HepG2 (cell line): Measurements from ENCODE around the gene ZFP42. TPM values are rescaled to one million over a fixed set of nuclear protein-coding genes. Genes with fewer than 3 reads are reported as not detected.

Experiments used
- ATAC-seq: fragments of 200-7000 bp; cut with Tn5 transposase; 3 replicates; pipeline ENCODE4 v1.9.1; 2020; ENCODE audit warnings: mild to moderate bottlenecking, moderate library complexity
- BruUV-seq: library from RNA; stranded (reverse); fragments of 400-500 nt; replicated peaks from 2 replicates; lab custom pipeline; 2021; lab: Mats Ljungman, UMichigan
- CTCF ChIA-PET: fragments of 300-600 bp; formaldehyde crosslinking; extraction: SDS; loops from one replicate; lab custom pipeline; 2021; ENCODE audit warnings: low total read pairs, inconsistent platforms, low intra/inter-chr PET ratio; lab: Yijun Ruan, JAX
- POLR2A ChIA-PET: fragments of 350-600 bp; sonication (Branson Sonifier 250); formaldehyde crosslinking; loops from one replicate; lab custom pipeline; 2020; ENCODE audit warnings: antibody characterized with exemption, inconsistent platforms; lab: Yijun Ruan, JAX
- DNase-seq: peaks from one replicate; pipeline ENCODE4 v3.0.0-alpha.2; 2015; ENCODE audit warnings: low spot score
- FAIRE-seq: peaks from 3 replicates; lab custom pipeline; 2011; peaks lifted over from hg19 to GRCh38; lab: Jason Lieb, UNC
- H2AFZ ChIP-seq: one replicate; pipeline ENCODE4 v1.6.1; 2011; ENCODE audit warnings: low read length, inconsistent platforms
- H3K27ac ChIP-seq: fragments of 300-600 bp; 3 replicates; pipeline ENCODE4 v1.8.0; 2011; ENCODE audit warnings: mixed run types, mild to moderate bottlenecking, mixed read lengths, low read length, inconsistent platforms; ENCODE audit not compliant: insufficient read depth; ENCODE audit errors: extremely low read length
- H3K27me3 ChIP-seq, 2 experiments: fragments of 200-600 bp in 1 of 2; 2 replicates in 1 of 2; 3 replicates in 1 of 2; pipeline versions ENCODE4 v1.6.0 to v1.8.0; 2011; ENCODE audit warnings: low read length in 2 of 2, mild to moderate bottlenecking in 2 of 2, moderate library complexity in 2 of 2, inconsistent platforms in 1 of 2; ENCODE audit not compliant: insufficient read depth in 2 of 2, control insufficient read depth in 1 of 2
- H3K36me3 ChIP-seq, 2 experiments: fragments of 200-600 bp in 1 of 2; replicated peaks in 1 of 2; 2 replicates in 1 of 2; 3 replicates in 1 of 2; pipeline versions ENCODE4 v1.5.1 to v1.8.0; 2011; ENCODE audit warnings: low read length in 2 of 2, inconsistent platforms in 1 of 2; ENCODE audit not compliant: insufficient read depth in 2 of 2, control insufficient read depth in 1 of 2
- H3K4me1 ChIP-seq: 2 replicates; pipeline ENCODE4 v1.5.1; 2012; ENCODE audit warnings: low read length, inconsistent platforms; ENCODE audit not compliant: insufficient read depth
- H3K4me2 ChIP-seq: 2 replicates; pipeline ENCODE4 v1.6.0; 2011; ENCODE audit warnings: low read depth, low read length, inconsistent platforms
- H3K4me3 ChIP-seq, 3 experiments: fragments of 200-600 bp in 1 of 3; sonication (generic), shearing (Covaris generic) in 1 of 3; replicated peaks in 1 of 3; 2 replicates each; pipeline ENCODE4 v1.5.1; 2011 to 2016; ENCODE audit warnings: low read length in 3 of 3, inconsistent platforms in 2 of 3, low read depth in 2 of 3, mild to moderate bottlenecking in 2 of 3, control low read depth in 1 of 3, mixed read lengths in 1 of 3; ENCODE audit not compliant: insufficient read depth in 1 of 3
- H3K79me2 ChIP-seq: one replicate; pipeline ENCODE4 v1.6.1; 2011; ENCODE audit warnings: low read length, inconsistent platforms; ENCODE audit not compliant: insufficient read depth
- H3K9ac ChIP-seq: 2 replicates; pipeline ENCODE4 v1.6.0; 2011; ENCODE audit warnings: mild to moderate bottlenecking, low read depth, low read length, inconsistent platforms; ENCODE audit not compliant: insufficient read depth
- H3K9me3 ChIP-seq: 2 replicates; pipeline ENCODE4 v1.5.1; 2012; ENCODE audit warnings: mild to moderate bottlenecking, low read length
- H4K20me1 ChIP-seq: 2 replicates; pipeline ENCODE4 v1.6.0; 2011; ENCODE audit warnings: inconsistent platforms, mild to moderate bottlenecking, low read length, moderate library complexity; ENCODE audit not compliant: insufficient read depth
- ARNT2 ChIP-seq: sonication (generic); formaldehyde crosslinking; IDR thresholded peaks from 2 replicates; pipeline ENCODE4 v1.8.0; 2022; ENCODE audit warnings: mild to moderate bottlenecking, low read depth, missing genetic modification reagents, moderate library complexity
- ATF1 ChIP-seq: IDR thresholded peaks from 2 replicates; pipeline ENCODE4 v1.6.1; 2016; ENCODE audit warnings: mild to moderate bottlenecking, control low read depth
- EED ChIP-seq: sonication (generic); formaldehyde crosslinking; IDR thresholded peaks from 2 replicates; pipeline ENCODE4 v1.5.0; 2020; ENCODE audit warnings: mild to moderate bottlenecking, missing genetic modification reagents
- FOSL2 ChIP-seq: sonication (generic); formaldehyde crosslinking; IDR thresholded peaks from 2 replicates; pipeline ENCODE4 v1.4.0; 2020; ENCODE audit warnings: missing genetic modification reagents
- GABPB1 ChIP-seq: IDR thresholded peaks from 2 replicates; pipeline ENCODE4 v1.6.1; 2016; ENCODE audit warnings: mild to moderate bottlenecking, missing genetic modification reagents, moderate library complexity, missing compliant biosample characterization
- JDP2 ChIP-seq: sonication (generic); formaldehyde crosslinking; IDR thresholded peaks from 2 replicates; pipeline ENCODE4 v1.8.1; 2022; ENCODE audit warnings: missing genetic modification reagents, borderline replicate concordance
- KDM1A ChIP-seq: IDR thresholded peaks from 2 replicates; pipeline ENCODE4 v1.6.1; 2016; ENCODE audit warnings: missing compliant biosample characterization
- MTF2 ChIP-seq: sonication (generic); formaldehyde crosslinking; IDR thresholded peaks from 2 replicates; pipeline ENCODE4 v1.5.0; 2020; ENCODE audit warnings: missing genetic modification reagents, borderline replicate concordance
- MYC ChIP-seq: sonication (generic); formaldehyde crosslinking; IDR thresholded peaks from 2 replicates; pipeline ENCODE4 v1.9.0; 2021; ENCODE audit warnings: missing genetic modification reagents, borderline replicate concordance
- NFE2L2 ChIP-seq: fragments of 150-350 bp; IDR thresholded peaks from 2 replicates; pipeline ENCODE4 v1.6.1; 2014; ENCODE audit warnings: low read length
- PHF21A ChIP-seq: sonication (generic); formaldehyde crosslinking; IDR thresholded peaks from 2 replicates; pipeline ENCODE4 v1.5.0; 2020; ENCODE audit warnings: mild to moderate bottlenecking, missing genetic modification reagents
- SP2 ChIP-seq: sonication (generic); formaldehyde crosslinking; IDR thresholded peaks from 2 replicates; pipeline ENCODE4 v1.5.1; 2020; ENCODE audit warnings: mild to moderate bottlenecking, missing genetic modification reagents
- SSRP1 ChIP-seq: IDR thresholded peaks from 2 replicates; pipeline ENCODE4 v1.6.1; 2016; ENCODE audit warnings: control low read depth
- TCF12 ChIP-seq, 2 experiments: fragments of 450-650 bp in 1 of 2; sonication (generic) in 1 of 2; formaldehyde crosslinking in 1 of 2; IDR thresholded peaks; 2 replicates each; pipeline versions ENCODE4 v1.6.1 to v1.8.0; 2017 to 2022; ENCODE audit warnings: antibody characterized with exemption in 1 of 2, mild to moderate bottlenecking in 1 of 2, missing genetic modification reagents in 1 of 2, moderate library complexity in 1 of 2
- TFE3 ChIP-seq: IDR thresholded peaks from 2 replicates; pipeline ENCODE4 v1.6.1; 2016
- ZFP37 ChIP-seq: sonication (generic); formaldehyde crosslinking; IDR thresholded peaks from 2 replicates; pipeline ENCODE4 v1.4.0; 2020; ENCODE audit warnings: missing genetic modification reagents, borderline replicate concordance
- ZFY ChIP-seq: sonication (generic); formaldehyde crosslinking; IDR thresholded peaks from 2 replicates; pipeline ENCODE4 v1.4.0; 2020; ENCODE audit warnings: missing genetic modification reagents
- ZNF414 ChIP-seq: sonication (generic); formaldehyde crosslinking; IDR thresholded peaks from 2 replicates; pipeline ENCODE4 v1.5.0; 2020; ENCODE audit warnings: missing genetic modification reagents
- ZNF556 ChIP-seq: sonication (generic); formaldehyde crosslinking; IDR thresholded peaks from 2 replicates; pipeline ENCODE4 v1.4.0; 2020; ENCODE audit warnings: mild to moderate bottlenecking, missing genetic modification reagents, borderline replicate concordance
- WGBS: methylation state at CpG from one replicate; pipeline ENCODE4 v1.1.6; 2017; ENCODE audit warnings: low lambda C conversion rate; 5-methylcytosine and 5-hydroxymethylcytosine counted together
- in situ Hi-C: cut with HindIII; loops from 2 replicates; pipeline ENCODE4 v1.10.0; 2017; ENCODE audit warnings: low pct_unique_long_range_greater_than_20kb; ENCODE audit not compliant: extremely low pct_ligation_motif_present
- intact Hi-C: fragments of 100-400 bp; cut with micrococcal nuclease; formaldehyde crosslinking; loops from one replicate; pipeline ENCODE4 v1.10.0; 2022; ENCODE audit not compliant: unreplicated experiment
- polyA plus RNA-seq, 8 experiments: library from polyadenylated mRNA; depleted of rRNA in 3 of 8; stranded (reverse) in 7 of 8; unstranded in 1 of 8; fragments of >200 nt; fragmentation: Illumina TruSeq in 4 of 8; extraction: Trizol in 4 of 8; gene quantifications; 2 replicates each; pipeline versions ENCODE4 v1.2.1 to v1.2.3, GENCODE V29; 2011 to 2016; ENCODE audit warnings: low read depth in 4 of 8, missing spikeins in 1 of 8, mixed read lengths in 1 of 8; ENCODE audit not compliant: insufficient read depth in 1 of 8
- total RNA-seq, 5 experiments: library from RNA; depleted of rRNA; stranded (reverse); fragments of >200 nt; fragmentation: Illumina TruSeq; extraction: Trizol; gene quantifications; 2 replicates each; pipeline ENCODE4 v1.2.3, GENCODE V29; 2016; ENCODE audit warnings: low read depth in 1 of 5
- TF ChIP-seq, protein P1 (sequence below): sonication (generic); formaldehyde crosslinking; IDR thresholded peaks from 2 replicates; pipeline ENCODE4 v1.4.0; 2020; ENCODE audit warnings: missing genetic modification reagents, mild to moderate bottlenecking, borderline replicate concordance
- TF ChIP-seq, protein P2 (sequence below): sonication (generic); formaldehyde crosslinking; IDR thresholded peaks from 2 replicates; pipeline ENCODE4 v1.4.0; 2020; ENCODE audit warnings: missing genetic modification reagents

The ZFP42 gene
- total and polyA plus RNA-seq, 2 of the 13 experiments (the other 11 are each of a cell fraction or from before 2014, with no cell fraction given), result not detected

DNA sequence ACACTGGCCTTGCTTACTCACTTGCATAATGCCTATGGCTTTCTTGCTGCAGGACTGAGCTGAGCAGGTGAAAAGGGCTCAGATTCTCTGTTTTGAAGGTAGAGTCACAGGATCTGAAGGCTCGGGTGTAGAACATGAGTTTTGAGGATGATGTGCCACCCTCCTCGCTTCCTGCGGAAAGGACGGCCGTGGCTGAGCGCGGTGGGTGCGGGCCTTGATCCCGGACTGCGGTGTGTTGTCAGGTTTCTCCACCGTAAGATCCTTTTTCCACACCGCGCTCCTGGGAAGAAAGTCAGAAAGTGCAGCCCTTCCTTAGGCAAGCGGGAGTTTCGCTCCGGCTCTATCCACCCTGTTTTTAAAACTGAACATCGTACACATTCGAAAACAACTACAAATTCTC, 36.2 kb downstream of the ZFP42 start (continued):
- TF ChIP-seq, protein P1, sequence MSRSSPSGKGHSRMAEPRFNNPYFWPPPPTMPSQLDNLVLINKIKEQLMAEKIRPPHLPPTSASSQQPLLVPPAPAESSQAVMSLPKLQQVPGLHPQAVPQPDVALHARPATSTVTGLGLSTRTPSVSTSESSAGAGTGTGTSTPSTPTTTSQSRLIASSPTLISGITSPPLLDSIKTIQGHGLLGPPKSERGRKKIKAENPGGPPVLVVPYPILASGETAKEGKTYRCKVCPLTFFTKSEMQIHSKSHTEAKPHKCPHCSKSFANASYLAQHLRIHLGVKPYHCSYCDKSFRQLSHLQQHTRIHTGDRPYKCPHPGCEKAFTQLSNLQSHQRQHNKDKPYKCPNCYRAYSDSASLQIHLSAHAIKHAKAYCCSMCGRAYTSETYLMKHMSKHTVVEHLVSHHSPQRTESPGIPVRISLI (CRISPR knock-in tag), result no peak
- TF ChIP-seq ZFP37 (CRISPR knock-in tag) (no peak), MTF2 (CRISPR knock-in tag) (no peak), ZNF414 (no peak), ATF1 (no peak), JDP2 (CRISPR knock-in tag) (no peak), FOSL2 (CRISPR knock-in tag) (no peak)
- TF ChIP-seq, all 625 proteins: peak for 0

- intact Hi-C loops (no loop called here), in situ Hi-C loops (no loop called here)
- no peak overlapping the region for H3K27ac ChIP-seq
- no peak overlapping the region for H3K4me2 ChIP-seq
- H2AFZ ChIP-seq, result no peak overlapping the region
- H3K27me3 ChIP-seq, result peaks cover 0 to 12% of the 10 kb centered on the region in 2 experiments; a peak in 1 of 5 replicates
- no peaks in the 10 kb centered on the region for H3K9me3 ChIP-seq
- H3K4me3 ChIP-seq, result no peak overlapping the region
- CTCF ChIA-PET, result no interaction called here
- WGBS, result 9% methylated on average over 12 of the region's 12 CpGs
- H3K79me2 ChIP-seq, result no peaks in the 10 kb centered on the region
- no peak for ATAC-seq
- BruUV-seq, result no TSS peak
- H3K36me3 ChIP-seq, result no peaks in the 10 kb centered on the region
- no peak for FAIRE-seq
- POLR2A ChIA-PET, result no interaction called here
- H4K20me1 ChIP-seq, result no peaks in the 10 kb centered on the region
- H3K9ac ChIP-seq, result no peak overlapping the region
- DNase-seq, result no peak
- H3K4me1 ChIP-seq, result no peaks in the 10 kb centered on the region
- TF ChIP-seq ZNF556 (CRISPR knock-in tag) (no peak), KDM1A (no peak), TFE3 (no peak), NFE2L2 (no peak), PHF21A (CRISPR knock-in tag) (no peak), GABPB1 (no peak), SSRP1 (CRISPR knock-in tag) (no peak), ZFY (CRISPR knock-in tag) (no peak), MYC (CRISPR knock-in tag) (no peak), SP2 (CRISPR knock-in tag) (no peak), EED (no peak), TCF12 (IDR thresholded peaks at IDR 0.05) (no peak), TCF12 (CRISPR knock-in tag; IDR thresholded peaks at IDR 0.05) (no peak), ARNT2 (no peak)
- TF ChIP-seq, protein P2, sequence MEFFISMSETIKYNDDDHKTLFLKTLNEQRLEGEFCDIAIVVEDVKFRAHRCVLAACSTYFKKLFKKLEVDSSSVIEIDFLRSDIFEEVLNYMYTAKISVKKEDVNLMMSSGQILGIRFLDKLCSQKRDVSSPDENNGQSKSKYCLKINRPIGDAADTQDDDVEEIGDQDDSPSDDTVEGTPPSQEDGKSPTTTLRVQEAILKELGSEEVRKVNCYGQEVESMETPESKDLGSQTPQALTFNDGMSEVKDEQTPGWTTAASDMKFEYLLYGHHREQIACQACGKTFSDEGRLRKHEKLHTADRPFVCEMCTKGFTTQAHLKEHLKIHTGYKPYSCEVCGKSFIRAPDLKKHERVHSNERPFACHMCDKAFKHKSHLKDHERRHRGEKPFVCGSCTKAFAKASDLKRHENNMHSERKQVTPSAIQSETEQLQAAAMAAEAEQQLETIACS (CRISPR knock-in tag), result no peak
Measured at GRCh38 chr4:188032170-188032569, 36.6 kb downstream of the ZFP42 start.
